Fibroblast of villous mesenchyme (primary cell): Measurements from ENCODE around the gene RAB8B. TPM values are rescaled to one million over a fixed set of nuclear protein-coding genes. Genes with fewer than 3 reads are reported as not detected.

Source experiments
- DNase-seq: peaks from one replicate; pipeline ENCODE4 v3.0.0-alpha.2; 2010; ENCODE audit warnings: low read depth
- H3K4me3 ChIP-seq: 2 replicates; pipeline ENCODE4 v1.5.1; 2011; ENCODE audit warnings: low read depth, mild to moderate bottlenecking, low read length
- total RNA-seq: library from RNA; depleted of rRNA; stranded (reverse); fragments of >200 nt; gene quantifications from 2 replicates; pipeline ENCODE4 v1.2.3, GENCODE V29; 2012
- TF ChIP-seq, protein P1 (sequence below): IDR thresholded peaks from 2 replicates; pipeline ENCODE4 v1.5.1; 2012; ENCODE audit warnings: low read depth, mild to moderate bottlenecking, low read length; ENCODE audit not compliant: insufficient read depth

The RAB8B gene
- total RNA-seq, 1 donor = 97.2 TPM

DNA sequence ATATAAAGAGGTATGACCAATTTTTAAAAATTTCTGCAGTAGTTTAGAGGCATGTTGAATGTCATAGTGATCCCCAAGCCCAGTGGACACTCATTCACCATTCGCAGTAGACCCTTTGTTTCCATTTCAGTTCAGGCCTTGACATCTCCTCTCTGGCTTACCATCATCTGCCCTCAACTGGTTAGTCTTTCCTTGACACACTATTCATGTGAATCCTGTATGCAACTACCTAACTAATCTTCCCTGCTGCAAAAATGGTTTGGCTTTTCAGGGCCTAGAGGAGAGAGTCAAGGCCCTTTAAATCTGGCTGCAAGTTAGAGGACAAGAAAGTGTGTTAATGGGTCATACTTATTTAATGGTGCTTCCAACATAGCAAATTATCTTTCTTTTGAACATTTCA is 98.9 kb downstream of the RAB8B start:
- H3K4me3 ChIP-seq = no peak overlapping the region
- TF ChIP-seq, protein P1, sequence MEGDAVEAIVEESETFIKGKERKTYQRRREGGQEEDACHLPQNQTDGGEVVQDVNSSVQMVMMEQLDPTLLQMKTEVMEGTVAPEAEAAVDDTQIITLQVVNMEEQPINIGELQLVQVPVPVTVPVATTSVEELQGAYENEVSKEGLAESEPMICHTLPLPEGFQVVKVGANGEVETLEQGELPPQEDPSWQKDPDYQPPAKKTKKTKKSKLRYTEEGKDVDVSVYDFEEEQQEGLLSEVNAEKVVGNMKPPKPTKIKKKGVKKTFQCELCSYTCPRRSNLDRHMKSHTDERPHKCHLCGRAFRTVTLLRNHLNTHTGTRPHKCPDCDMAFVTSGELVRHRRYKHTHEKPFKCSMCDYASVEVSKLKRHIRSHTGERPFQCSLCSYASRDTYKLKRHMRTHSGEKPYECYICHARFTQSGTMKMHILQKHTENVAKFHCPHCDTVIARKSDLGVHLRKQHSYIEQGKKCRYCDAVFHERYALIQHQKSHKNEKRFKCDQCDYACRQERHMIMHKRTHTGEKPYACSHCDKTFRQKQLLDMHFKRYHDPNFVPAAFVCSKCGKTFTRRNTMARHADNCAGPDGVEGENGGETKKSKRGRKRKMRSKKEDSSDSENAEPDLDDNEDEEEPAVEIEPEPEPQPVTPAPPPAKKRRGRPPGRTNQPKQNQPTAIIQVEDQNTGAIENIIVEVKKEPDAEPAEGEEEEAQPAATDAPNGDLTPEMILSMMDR = no peak
- DNase-seq = no peak

DNA sequence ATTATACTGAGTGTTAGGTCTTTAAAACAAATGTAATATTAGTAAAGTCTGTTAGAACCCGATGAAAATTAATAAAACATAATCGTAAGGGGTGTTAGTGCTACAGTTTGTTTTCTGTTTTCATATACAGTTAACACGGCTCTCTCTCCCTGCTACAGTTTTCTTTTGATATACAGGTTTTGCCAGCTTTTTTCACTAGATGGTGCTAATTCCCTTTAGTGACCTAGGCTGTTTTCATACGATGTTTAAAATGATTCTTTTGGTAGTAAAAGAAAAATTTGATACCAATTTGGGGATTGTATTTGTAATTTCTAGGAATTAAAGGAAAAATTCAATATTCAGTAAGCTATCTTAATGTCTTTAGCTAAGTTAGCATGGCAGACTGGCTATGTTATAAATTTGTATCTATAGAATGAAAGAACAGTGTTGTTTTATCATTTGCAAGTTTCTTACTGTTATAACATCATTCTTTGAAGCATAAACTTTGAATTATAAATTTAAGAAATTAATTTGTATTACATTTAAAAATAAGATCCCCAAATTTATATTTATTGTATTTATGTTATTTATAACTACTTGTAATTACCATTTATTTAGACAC is 99.5 kb downstream of the RAB8B start:
- no peak overlapping the region for H3K4me3 ChIP-seq
- TF ChIP-seq, protein P1 = peak; percentile 69
- DNase-seq = peak; percentile 63

DNA sequence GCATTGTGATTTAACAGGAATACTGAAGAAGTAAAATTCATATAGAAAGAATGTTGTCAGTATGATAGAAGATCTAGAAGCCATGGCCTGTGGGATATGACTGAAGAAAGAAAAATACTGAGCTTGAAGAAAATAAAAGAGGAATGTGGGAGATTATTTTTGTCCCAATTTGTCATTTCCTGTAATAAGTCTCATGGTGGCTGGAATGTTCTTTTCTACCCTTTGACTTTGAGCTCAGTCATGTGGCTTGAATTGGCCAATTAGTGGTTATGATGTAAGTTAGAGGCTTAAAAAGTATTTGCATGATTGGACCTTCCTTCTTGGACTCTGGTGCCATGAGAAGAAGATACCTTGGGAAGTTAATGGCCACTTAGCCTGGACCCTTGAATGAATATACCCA is 102.1 kb downstream of the RAB8B start:
- DNase-seq = peak; percentile 75
- H3K4me3 ChIP-seq = no peak overlapping the region
- TF ChIP-seq, protein P1 = no peak

DNA sequence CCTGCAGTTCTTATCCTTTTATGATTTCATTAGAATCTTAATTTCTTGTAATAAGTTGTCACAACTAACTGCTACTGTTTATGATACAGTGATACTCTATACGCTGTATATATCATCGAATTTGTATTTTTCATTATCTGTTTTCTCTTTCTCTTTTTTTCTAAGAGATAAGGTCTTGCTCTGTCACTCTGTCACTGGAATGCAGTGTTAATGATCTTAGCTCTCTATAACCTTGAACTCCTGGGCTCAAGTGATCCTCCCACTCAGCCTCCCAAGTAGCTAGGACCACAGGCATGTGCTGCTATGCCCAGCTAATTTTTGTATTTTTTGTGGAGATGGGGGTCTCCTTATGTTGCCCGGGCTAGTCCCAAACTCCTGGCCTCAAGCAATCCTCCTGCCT is 102.8 kb downstream of the RAB8B start:
- DNase-seq = no peak
- no peak overlapping the region for H3K4me3 ChIP-seq
- TF ChIP-seq, protein P1 = no peak

DNA sequence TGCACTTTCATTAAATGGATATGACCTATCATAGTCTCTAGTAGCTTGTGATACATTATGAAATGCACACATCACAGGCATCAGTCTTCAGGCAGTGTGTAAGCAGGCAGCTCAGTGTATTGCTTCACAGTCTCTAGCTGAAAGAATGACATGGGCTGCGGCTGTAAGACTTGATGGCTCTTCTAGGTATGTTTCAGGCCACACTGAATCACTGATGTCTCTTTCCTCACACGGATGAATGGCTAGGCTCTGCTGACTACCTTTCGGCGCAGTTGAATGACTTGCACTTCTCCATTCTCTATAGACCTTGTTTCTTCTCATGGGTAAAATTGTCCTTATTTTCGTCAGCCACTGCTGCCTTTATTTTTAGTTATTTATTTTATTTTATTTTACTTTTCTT is 103.4 kb downstream of the RAB8B start:
- no peak overlapping the region for H3K4me3 ChIP-seq
- peak; percentile 52 for DNase-seq
- TF ChIP-seq, protein P1 = no peak

DNA sequence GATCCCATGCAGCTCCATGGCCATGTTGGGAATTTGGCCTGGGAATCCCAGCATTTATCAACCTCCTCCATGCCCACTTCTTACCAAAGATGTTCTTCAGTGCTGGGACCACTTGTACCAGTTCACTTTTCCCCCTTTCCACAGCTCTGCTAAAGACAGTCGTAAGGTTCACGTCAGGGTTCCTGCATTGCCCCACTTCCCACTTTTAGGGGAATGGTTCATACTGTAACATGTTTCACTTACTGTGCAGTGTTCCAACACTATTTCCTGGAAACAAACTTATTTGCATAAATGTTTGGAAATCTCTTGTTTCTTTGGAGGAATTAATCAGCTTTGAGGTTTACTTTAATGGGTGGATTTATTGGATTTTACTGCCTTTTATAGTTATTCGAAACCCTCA is 105.0 kb downstream of the RAB8B start:
- TF ChIP-seq, protein P1 = no peak
- H3K4me3 ChIP-seq = no peak overlapping the region
- DNase-seq = no peak

DNA sequence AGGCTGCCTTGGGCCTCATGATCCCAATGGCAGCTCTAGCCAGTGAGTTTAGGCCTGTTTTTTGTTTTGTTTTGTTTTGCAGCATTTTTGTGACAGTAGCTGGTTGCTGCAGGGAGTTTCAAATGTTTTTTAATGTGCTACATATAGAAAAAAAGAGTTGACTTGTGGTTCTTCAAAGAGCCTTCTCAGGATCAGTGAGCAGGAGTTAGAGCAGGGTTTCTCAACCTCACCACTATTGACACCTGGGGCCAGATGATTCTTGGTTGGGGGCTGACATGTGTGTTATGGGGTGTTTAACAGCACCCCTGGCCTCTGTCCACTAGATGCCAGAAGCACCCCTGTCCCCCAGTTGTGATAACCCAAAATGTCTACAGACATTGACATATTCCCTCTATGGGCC is 105.9 kb downstream of the RAB8B start:
- no peak overlapping the region for H3K4me3 ChIP-seq
- TF ChIP-seq, protein P1 = no peak
- DNase-seq = no peak
